GM12878 (cell line): ENCODE data around the gene B3GAT1.

Source experiments
- CBFB ChIP-seq: IDR thresholded peaks from 2 replicates; pipeline ENCODE4 v1.6.1; 2016; ENCODE audit warnings: antibody characterized with exemption, low read depth
- EZH2 ChIP-seq: IDR thresholded peaks from 2 replicates; pipeline ENCODE4 v1.6.1; 2012; ENCODE audit warnings: low read depth, mild to moderate bottlenecking, control low read depth, inconsistent platforms, low read length, borderline replicate concordance; ENCODE audit not compliant: control insufficient read depth
- MXI1 ChIP-seq: fragments of 150-350 bp; IDR thresholded peaks from 2 replicates; pipeline ENCODE4 v1.6.1; 2011; ENCODE audit warnings: low read depth, mild to moderate bottlenecking, inconsistent platforms, low read length, improper control_type of control experiment
- RCOR1 ChIP-seq: conservative IDR thresholded peaks from 2 replicates; pipeline ENCODE4 v1.6.1; 2012; ENCODE audit warnings: low read depth, low read length, improper control_type of control experiment
- SMC3 ChIP-seq: IDR thresholded peaks from 2 replicates; pipeline ENCODE4 v1.6.1; 2011; ENCODE audit warnings: low read length, improper control_type of control experiment, borderline replicate concordance

DNA sequence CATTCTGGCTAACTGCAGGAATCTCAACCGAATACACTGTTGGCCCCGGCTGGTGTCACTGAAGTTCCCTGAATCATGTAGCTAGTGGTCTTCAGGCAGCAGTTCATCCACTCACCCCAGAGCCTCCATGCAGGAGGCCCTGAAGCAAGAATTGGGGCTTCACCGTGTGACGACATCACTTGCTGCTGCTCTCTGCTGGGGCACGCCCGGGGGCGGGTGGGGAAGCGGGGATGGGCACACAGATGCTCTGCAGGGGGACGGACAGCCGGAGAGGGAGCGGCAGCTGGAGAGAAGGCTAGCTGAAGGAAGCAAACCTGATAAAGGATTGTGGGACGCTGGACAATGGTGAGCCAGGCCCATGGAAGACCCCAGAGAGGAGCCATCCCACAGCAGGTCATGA, 17.0 kb downstream of the B3GAT1 start:
- no peak for TF ChIP-seq MXI1
- TF ChIP-seq EZH2 = no peak
- no peak for TF ChIP-seq SMC3
- TF ChIP-seq RCOR1 = no peak
- TF ChIP-seq CBFB = no peak
